Measurements from ENCODE around the gene GEMIN8. TPM values are rescaled to one million over a fixed set of nuclear protein-coding genes. Genes with fewer than 3 reads are reported as not detected.

Gene GEMIN8
- total RNA-seq, 1 experiment from 2014 or later: 14.8 TPM

DNA sequence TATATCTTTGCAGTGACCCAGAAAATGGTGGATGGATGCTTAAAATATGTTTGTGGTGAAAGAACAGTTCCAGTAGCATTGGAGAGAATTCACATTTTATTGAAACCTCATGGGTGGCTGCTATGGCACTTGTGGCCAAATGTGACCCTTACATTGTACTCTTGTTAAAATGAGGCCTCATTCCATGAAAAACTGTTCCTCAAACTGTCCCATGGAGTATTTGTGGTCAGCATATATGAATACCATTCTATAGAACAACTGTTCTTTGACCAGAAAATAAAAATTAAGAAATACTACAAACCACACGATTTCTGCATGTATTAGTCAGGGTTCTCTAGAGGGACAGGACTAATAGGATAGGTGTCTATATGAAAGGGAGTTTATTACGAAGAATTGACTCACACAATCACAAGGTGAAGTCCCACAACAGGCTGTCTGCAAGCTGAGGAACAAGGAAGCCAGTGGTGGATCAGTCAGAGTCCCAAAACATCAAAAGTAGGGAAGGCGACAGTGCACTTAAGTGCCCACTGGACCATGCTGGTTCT lies 35.1 kb downstream of the GEMIN8 start:
- Histone ChIP-seq H3K23ac (ENCODE audit: insufficient read length, low read depth, low read length) (no peak overlapping the region), H2BK5ac (ENCODE audit: insufficient read length, low read length) (no peak overlapping the region), H2BK15ac (ENCODE audit: low read depth, low read length) (no peak overlapping the region), H3K9ac (ENCODE audit: extremely low read depth, insufficient read length, low read length) (no peak overlapping the region), H3K27me3 (ENCODE audit: insufficient read depth, low read length) (no peaks in the 10 kb centered on the region), H3K27ac (ENCODE audit: insufficient read length, low read depth, low read length) (no peak overlapping the region), H3K23me2 (ENCODE audit: insufficient read length, low read depth, low read length, poor library complexity, severe bottlenecking) (no peaks in the 10 kb centered on the region), H3K56ac (ENCODE audit: insufficient read length, low read depth, low read length) (no peak overlapping the region), H2BK120ac (ENCODE audit: low read depth, low read length, poor library complexity, severe bottlenecking) (no peak overlapping the region), H3T11ph (ENCODE audit: low read length) (no peak overlapping the region), H3K79me2 (ENCODE audit: insufficient read depth, low read length) (no peaks in the 10 kb centered on the region), H2BK12ac (ENCODE audit: insufficient read length, low read depth, low read length) (no peak overlapping the region), H3K4me2 (ENCODE audit: insufficient read depth, insufficient read length, low read length) (no peak overlapping the region), H3K4me1 (ENCODE audit: insufficient read depth, low read length) (no peaks in the 10 kb centered on the region; the same call in 1 of the 2 replicates), H3K79me1 (ENCODE audit: insufficient read depth, low read depth, low read length, poor library complexity, severe bottlenecking) (no peaks in the 10 kb centered on the region), H2AFZ (ENCODE audit: low read length) (no peak overlapping the region), H3K9me3 (ENCODE audit: control insufficient read depth, low read depth, low read length) (peaks cover 5% of the 10 kb centered on the region), H3K4ac (ENCODE audit: low read depth, low read length) (no peak overlapping the region), H4K5ac (ENCODE audit: insufficient read length, low read depth, low read length) (no peak overlapping the region), H2BK20ac (ENCODE audit: low read depth, low read length, poor library complexity, severe bottlenecking) (no peak overlapping the region), H2AK5ac (ENCODE audit: insufficient read length, low read length) (no peak overlapping the region), H4K8ac (replicated peaks; ENCODE audit: insufficient read length, low read depth, low read length) (no peak overlapping the region), H3K14ac (ENCODE audit: insufficient read depth, low read length) (no peak overlapping the region), H3K18ac (ENCODE audit: insufficient read length, low read depth, low read length) (no peak overlapping the region), H4K91ac (ENCODE audit: insufficient read length, low read depth, low read length) (no peak overlapping the region), H4K20me1 (ENCODE audit: control insufficient read depth, insufficient read depth, insufficient read length) (no peaks in the 10 kb centered on the region)
- no CpG with 5 or more reads among the region's 3 CpGs for WGBS (ENCODE audit: extremely low coverage, insufficient read length, low lambda C conversion rate)
- TF ChIP-seq, protein P1, sequence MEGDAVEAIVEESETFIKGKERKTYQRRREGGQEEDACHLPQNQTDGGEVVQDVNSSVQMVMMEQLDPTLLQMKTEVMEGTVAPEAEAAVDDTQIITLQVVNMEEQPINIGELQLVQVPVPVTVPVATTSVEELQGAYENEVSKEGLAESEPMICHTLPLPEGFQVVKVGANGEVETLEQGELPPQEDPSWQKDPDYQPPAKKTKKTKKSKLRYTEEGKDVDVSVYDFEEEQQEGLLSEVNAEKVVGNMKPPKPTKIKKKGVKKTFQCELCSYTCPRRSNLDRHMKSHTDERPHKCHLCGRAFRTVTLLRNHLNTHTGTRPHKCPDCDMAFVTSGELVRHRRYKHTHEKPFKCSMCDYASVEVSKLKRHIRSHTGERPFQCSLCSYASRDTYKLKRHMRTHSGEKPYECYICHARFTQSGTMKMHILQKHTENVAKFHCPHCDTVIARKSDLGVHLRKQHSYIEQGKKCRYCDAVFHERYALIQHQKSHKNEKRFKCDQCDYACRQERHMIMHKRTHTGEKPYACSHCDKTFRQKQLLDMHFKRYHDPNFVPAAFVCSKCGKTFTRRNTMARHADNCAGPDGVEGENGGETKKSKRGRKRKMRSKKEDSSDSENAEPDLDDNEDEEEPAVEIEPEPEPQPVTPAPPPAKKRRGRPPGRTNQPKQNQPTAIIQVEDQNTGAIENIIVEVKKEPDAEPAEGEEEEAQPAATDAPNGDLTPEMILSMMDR (conservative IDR thresholded peaks at IDR 0.05): no peak
- Mint-ChIP-seq H3K27me3 (ENCODE audit: low read depth) (peaks cover 5% of the 10 kb centered on the region), H3K9me3 (peaks cover 39 to 51% of the 10 kb centered on the region in 2 experiments), H3K27ac (no peak overlapping the region), H3K4me3 (no peak overlapping the region), H3K4me1 (peaks cover 7 to 10% of the 10 kb centered on the region in 2 experiments), H3K36me3 (ENCODE audit: insufficient read depth in 1 of 3, low read depth in 3 of 3) (peaks cover 0 to 2% (median 0%) of the 10 kb centered on the region in 3 experiments; a peak in 3 of 7 replicates)
- DNase-seq: no peak

All from H9 (cell line).